HEK293 (cell line): ENCODE measurements around the gene ATP6V0A1.

Experiments used
- CTCF ChIA-PET: fragments of 350-600 bp; formaldehyde crosslinking; extraction: SDS; loops from one replicate; lab custom pipeline; 2021; ENCODE audit warnings: antibody characterized with exemption; lab: Yijun Ruan, JAX
- POLR2A ChIA-PET: fragments of 300-600 bp; formaldehyde crosslinking; extraction: SDS; loops from one replicate; lab custom pipeline; 2020; ENCODE audit warnings: antibody characterized with exemption, inconsistent platforms; lab: Yijun Ruan, JAX
- H3K27ac ChIP-seq: fragments of 200-500 bp; sonication (Bioruptor generic); 2 replicates; pipeline ENCODE4 v1.5.1; 2014; ENCODE audit warnings: low read depth, low read length, control low read depth, inconsistent platforms; ENCODE audit errors: extremely low read depth
- H3K36me3 ChIP-seq, 2 experiments: fragments of 200-500 bp in 1 of 2; sonication (Bioruptor generic) in 1 of 2; 1 replicate in 1 of 2; 2 replicates in 1 of 2; pipeline ENCODE4 v1.5.1; 2014 to 2017; ENCODE audit warnings: inconsistent platforms in 2 of 2, low read length in 2 of 2; ENCODE audit not compliant: control insufficient read depth in 2 of 2, insufficient read depth in 1 of 2
- H3K4me1 ChIP-seq: fragments of 200-500 bp; sonication (Bioruptor generic); 2 replicates; pipeline ENCODE4 v1.5.1; 2014; ENCODE audit warnings: mild to moderate bottlenecking, low read length, inconsistent platforms; ENCODE audit not compliant: control insufficient read depth, insufficient read depth
- H3K4me3 ChIP-seq: 2 replicates; pipeline ENCODE4 v1.5.1; 2011; ENCODE audit warnings: low read depth, mild to moderate bottlenecking, control low read depth, low read length, moderate library complexity
- H3K9me3 ChIP-seq: fragments of 200-500 bp; sonication (Bioruptor generic); 2 replicates; pipeline ENCODE4 v1.5.1; 2014; ENCODE audit warnings: low read depth, low read length, inconsistent platforms; ENCODE audit not compliant: control insufficient read depth, insufficient read depth
- GLIS1 ChIP-seq: fragments of 450-650 bp; formaldehyde crosslinking; IDR thresholded peaks from 2 replicates; pipeline ENCODE4 v1.5.1; 2016; ENCODE audit warnings: missing biosample characterization, missing genetic modification characterization
- SCRT1 ChIP-seq: fragments of 450-650 bp; formaldehyde crosslinking; IDR thresholded peaks from 2 replicates; pipeline ENCODE4 v1.5.1; 2016; ENCODE audit warnings: missing biosample characterization, missing genetic modification characterization, borderline replicate concordance
- SP2 ChIP-seq: fragments of 450-650 bp; formaldehyde crosslinking; IDR thresholded peaks from 2 replicates; pipeline ENCODE4 v1.5.1; 2016; ENCODE audit warnings: missing biosample characterization, missing genetic modification characterization
- SP7 ChIP-seq: fragments of 450-650 bp; formaldehyde crosslinking; IDR thresholded peaks from 2 replicates; pipeline ENCODE4 v1.5.1; 2016; ENCODE audit warnings: missing biosample characterization, missing genetic modification characterization
- YY1 ChIP-seq: fragments of 450-650 bp; formaldehyde crosslinking; IDR thresholded peaks from 2 replicates; pipeline ENCODE4 v1.5.1; 2018; ENCODE audit warnings: missing biosample characterization, missing genetic modification characterization
- ZBTB17 ChIP-seq: fragments of 450-650 bp; formaldehyde crosslinking; IDR thresholded peaks from 2 replicates; pipeline ENCODE4 v1.5.1; 2016; ENCODE audit warnings: missing biosample characterization, missing genetic modification characterization
- ZNF366 ChIP-seq: fragments of 450-650 bp; formaldehyde crosslinking; conservative IDR thresholded peaks from 2 replicates; pipeline ENCODE4 v1.5.1; 2016; ENCODE audit warnings: missing biosample characterization, missing genetic modification characterization
- ZNF37A ChIP-seq: fragments of 450-650 bp; IDR thresholded peaks from 2 replicates; pipeline ENCODE4 v1.5.1; 2018; ENCODE audit warnings: missing biosample characterization, missing genetic modification characterization
- ZNF391 ChIP-seq: fragments of 450-650 bp; formaldehyde crosslinking; IDR thresholded peaks from 2 replicates; pipeline ENCODE4 v1.5.1; 2016; ENCODE audit warnings: low read depth, missing biosample characterization, missing genetic modification characterization, borderline replicate concordance
- ZNF394 ChIP-seq: fragments of 450-650 bp; formaldehyde crosslinking; IDR thresholded peaks from 2 replicates; pipeline ENCODE4 v1.5.1; 2016; ENCODE audit warnings: missing biosample characterization, missing genetic modification characterization, mild to moderate bottlenecking, moderate library complexity, borderline replicate concordance
- ZNF416 ChIP-seq: fragments of 450-650 bp; formaldehyde crosslinking; IDR thresholded peaks from 2 replicates; pipeline ENCODE4 v1.5.1; 2016; ENCODE audit warnings: missing biosample characterization, missing genetic modification characterization
- ZNF514 ChIP-seq: fragments of 450-650 bp; formaldehyde crosslinking; IDR thresholded peaks from 2 replicates; pipeline ENCODE4 v1.5.1; 2016; ENCODE audit warnings: missing biosample characterization, missing genetic modification characterization
- ZNF560 ChIP-seq: fragments of 450-650 bp; formaldehyde crosslinking; IDR thresholded peaks from 2 replicates; pipeline ENCODE4 v1.5.1; 2017; ENCODE audit warnings: missing biosample characterization, missing genetic modification characterization, borderline replicate concordance
- ZNF600 ChIP-seq: fragments of 450-650 bp; formaldehyde crosslinking; IDR thresholded peaks from 2 replicates; pipeline ENCODE4 v1.5.1; 2016; ENCODE audit warnings: missing biosample characterization, missing genetic modification characterization
- ZNF629 ChIP-seq: fragments of 450-650 bp; formaldehyde crosslinking; IDR thresholded peaks from 2 replicates; pipeline ENCODE4 v1.5.1; 2017; ENCODE audit warnings: missing biosample characterization, missing genetic modification characterization
- ZNF658 ChIP-seq: fragments of 450-650 bp; formaldehyde crosslinking; IDR thresholded peaks from 2 replicates; pipeline ENCODE4; 2016; ENCODE audit warnings: missing biosample characterization, missing genetic modification characterization
- ZNF677 ChIP-seq: fragments of 450-650 bp; IDR thresholded peaks from 2 replicates; pipeline ENCODE4 v1.5.0; 2018; ENCODE audit warnings: missing biosample characterization, mild to moderate bottlenecking, missing genetic modification characterization, moderate library complexity
- ZNF791 ChIP-seq: fragments of 450-650 bp; formaldehyde crosslinking; IDR thresholded peaks from 2 replicates; pipeline ENCODE4 v1.5.1; 2016; ENCODE audit warnings: missing biosample characterization, missing genetic modification characterization
- ZNF792 ChIP-seq: fragments of 450-650 bp; formaldehyde crosslinking; IDR thresholded peaks from 2 replicates; pipeline ENCODE4 v1.5.1; 2016; ENCODE audit warnings: missing biosample characterization, missing genetic modification characterization
- ZXDB ChIP-seq: fragments of 450-650 bp; formaldehyde crosslinking; IDR thresholded peaks from 2 replicates; pipeline ENCODE4 v1.5.1; 2016; ENCODE audit warnings: missing biosample characterization, missing genetic modification characterization
- TF ChIP-seq, protein P1 (sequence below): fragments of 450-650 bp; formaldehyde crosslinking; IDR thresholded peaks from 2 replicates; pipeline ENCODE4 v1.5.1; 2017; ENCODE audit warnings: missing biosample characterization, missing genetic modification characterization
- TF ChIP-seq, protein P2 (sequence below): fragments of 450-650 bp; formaldehyde crosslinking; IDR thresholded peaks from 2 replicates; pipeline ENCODE4 v1.5.1; 2016; ENCODE audit warnings: missing biosample characterization, missing genetic modification characterization
- TF ChIP-seq, protein P3 (sequence below): fragments of 450-650 bp; formaldehyde crosslinking; IDR thresholded peaks from 2 replicates; pipeline ENCODE4 v1.5.1; 2016; ENCODE audit warnings: missing biosample characterization, missing genetic modification characterization
- TF ChIP-seq, protein P4 (sequence below): fragments of 450-650 bp; formaldehyde crosslinking; IDR thresholded peaks from 2 replicates; pipeline ENCODE4 v1.5.1; 2016; ENCODE audit warnings: missing biosample characterization, missing genetic modification characterization

ATP6V0A1 gene

DNA sequence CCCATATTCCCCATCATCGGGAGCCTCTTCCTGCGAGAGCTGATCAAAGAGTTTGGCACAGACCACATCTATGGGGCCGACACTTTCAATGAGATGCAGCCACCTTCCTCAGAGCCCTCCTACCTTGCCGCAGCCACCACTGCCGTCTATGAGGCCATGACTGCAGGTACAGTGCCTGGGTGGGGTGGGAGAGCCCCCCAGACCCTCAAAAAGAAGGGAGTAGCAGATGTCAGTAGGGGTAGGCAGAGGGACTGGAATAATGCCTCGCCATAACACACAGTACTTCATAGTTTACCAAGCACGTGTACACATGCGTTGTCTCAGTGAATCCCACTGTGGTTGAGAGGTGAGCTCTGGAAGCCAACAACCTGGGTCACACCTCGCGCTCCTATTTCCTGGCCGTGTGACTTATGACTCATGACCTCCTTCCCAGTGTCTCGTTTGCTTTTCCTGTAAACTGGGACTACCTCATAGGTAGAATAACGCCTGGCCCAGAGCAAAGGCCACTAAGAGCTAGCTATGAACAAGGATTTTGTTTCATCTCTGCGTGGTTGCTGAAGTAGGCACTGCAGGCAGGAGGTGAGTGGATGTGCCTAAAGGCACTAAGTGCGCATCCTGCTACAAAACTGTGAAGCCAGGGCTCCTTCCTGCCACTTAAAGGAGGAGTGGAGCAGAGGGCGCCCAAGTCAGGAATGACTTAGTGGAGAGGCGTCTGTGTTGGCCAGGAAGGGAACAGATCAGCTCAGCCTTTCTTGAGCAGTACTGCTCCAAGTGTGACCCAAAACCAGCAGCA is 82.6 kb downstream of the ATP6V0A1 start:
- Histone ChIP-seq H3K4me1 (peaks cover 3% of the 10 kb centered on the region; the same call in 1 of the 2 replicates), H3K4me3 (no peak overlapping the region), H3K27ac (peak overlapping the region; percentile 29; the same call in 1 of the 2 replicates), H3K9me3 (no peaks in the 10 kb centered on the region), H3K36me3 (peaks cover 20 to 57% of the 10 kb centered on the region in 2 experiments; a peak in 2 of 3 replicates)
- ChIA-PET POLR2A (interaction anchor here (0.6 to 1.9 kb wide), 5 partner anchors 13 to 304 kb away, joined by 3 to 12 read pairs (median 3); no protein-coding TSS in a partner anchor), CTCF (interaction anchor here (1.1 to 1.6 kb wide), 3 partner anchors 11 to 22 kb away, joined by 3 to 5 read pairs (median 3); no protein-coding TSS in a partner anchor)
- TF ChIP-seq, protein P1, sequence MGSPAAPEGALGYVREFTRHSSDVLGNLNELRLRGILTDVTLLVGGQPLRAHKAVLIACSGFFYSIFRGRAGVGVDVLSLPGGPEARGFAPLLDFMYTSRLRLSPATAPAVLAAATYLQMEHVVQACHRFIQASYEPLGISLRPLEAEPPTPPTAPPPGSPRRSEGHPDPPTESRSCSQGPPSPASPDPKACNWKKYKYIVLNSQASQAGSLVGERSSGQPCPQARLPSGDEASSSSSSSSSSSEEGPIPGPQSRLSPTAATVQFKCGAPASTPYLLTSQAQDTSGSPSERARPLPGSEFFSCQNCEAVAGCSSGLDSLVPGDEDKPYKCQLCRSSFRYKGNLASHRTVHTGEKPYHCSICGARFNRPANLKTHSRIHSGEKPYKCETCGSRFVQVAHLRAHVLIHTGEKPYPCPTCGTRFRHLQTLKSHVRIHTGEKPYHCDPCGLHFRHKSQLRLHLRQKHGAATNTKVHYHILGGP = no peak
- TF ChIP-seq SP7 (0 out of 2 replicates have a peak, but pooled peaks have one; percentile 34), ZNF791 (tag by site-specific recombination) (no peak), ZNF629 (tag by site-specific recombination) (peak; percentile 43; the same call in 1 of the 2 replicates), ZBTB17 (peak; percentile 44; the same call in 1 of the 2 replicates), SP2 (tag by site-specific recombination) (peak; percentile 6; the same call in 1 of the 2 replicates), GLIS1 (peak; percentile 25; the same call in 1 of the 2 replicates), ZNF391 (no peak), SCRT1 (tag by site-specific recombination) (no peak), ZNF37A (tag by site-specific recombination) (no peak), ZNF366 (tag by site-specific recombination) (peak; percentile 50; the same call in 1 of the 2 replicates), ZNF600 (tag by site-specific recombination) (peak; percentile 75), ZNF677 (tag by site-specific recombination) (no peak), ZXDB (tag by site-specific recombination) (no peak), ZNF394 (tag by site-specific recombination) (no peak)
- TF ChIP-seq, protein P2, sequence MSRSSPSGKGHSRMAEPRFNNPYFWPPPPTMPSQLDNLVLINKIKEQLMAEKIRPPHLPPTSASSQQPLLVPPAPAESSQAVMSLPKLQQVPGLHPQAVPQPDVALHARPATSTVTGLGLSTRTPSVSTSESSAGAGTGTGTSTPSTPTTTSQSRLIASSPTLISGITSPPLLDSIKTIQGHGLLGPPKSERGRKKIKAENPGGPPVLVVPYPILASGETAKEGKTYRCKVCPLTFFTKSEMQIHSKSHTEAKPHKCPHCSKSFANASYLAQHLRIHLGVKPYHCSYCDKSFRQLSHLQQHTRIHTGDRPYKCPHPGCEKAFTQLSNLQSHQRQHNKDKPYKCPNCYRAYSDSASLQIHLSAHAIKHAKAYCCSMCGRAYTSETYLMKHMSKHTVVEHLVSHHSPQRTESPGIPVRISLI = 0 out of 2 replicates have a peak, but pooled peaks have one; percentile 32
- TF ChIP-seq, protein P3, sequence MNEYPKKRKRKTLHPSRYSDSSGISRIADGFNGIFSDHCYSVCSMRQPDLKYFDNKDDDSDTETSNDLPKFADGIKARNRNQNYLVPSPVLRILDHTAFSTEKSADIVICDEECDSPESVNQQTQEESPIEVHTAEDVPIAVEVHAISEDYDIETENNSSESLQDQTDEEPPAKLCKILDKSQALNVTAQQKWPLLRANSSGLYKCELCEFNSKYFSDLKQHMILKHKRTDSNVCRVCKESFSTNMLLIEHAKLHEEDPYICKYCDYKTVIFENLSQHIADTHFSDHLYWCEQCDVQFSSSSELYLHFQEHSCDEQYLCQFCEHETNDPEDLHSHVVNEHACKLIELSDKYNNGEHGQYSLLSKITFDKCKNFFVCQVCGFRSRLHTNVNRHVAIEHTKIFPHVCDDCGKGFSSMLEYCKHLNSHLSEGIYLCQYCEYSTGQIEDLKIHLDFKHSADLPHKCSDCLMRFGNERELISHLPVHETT (tag by site-specific recombination) = 0 out of 2 replicates have a peak, but pooled peaks have one; percentile 20

DNA sequence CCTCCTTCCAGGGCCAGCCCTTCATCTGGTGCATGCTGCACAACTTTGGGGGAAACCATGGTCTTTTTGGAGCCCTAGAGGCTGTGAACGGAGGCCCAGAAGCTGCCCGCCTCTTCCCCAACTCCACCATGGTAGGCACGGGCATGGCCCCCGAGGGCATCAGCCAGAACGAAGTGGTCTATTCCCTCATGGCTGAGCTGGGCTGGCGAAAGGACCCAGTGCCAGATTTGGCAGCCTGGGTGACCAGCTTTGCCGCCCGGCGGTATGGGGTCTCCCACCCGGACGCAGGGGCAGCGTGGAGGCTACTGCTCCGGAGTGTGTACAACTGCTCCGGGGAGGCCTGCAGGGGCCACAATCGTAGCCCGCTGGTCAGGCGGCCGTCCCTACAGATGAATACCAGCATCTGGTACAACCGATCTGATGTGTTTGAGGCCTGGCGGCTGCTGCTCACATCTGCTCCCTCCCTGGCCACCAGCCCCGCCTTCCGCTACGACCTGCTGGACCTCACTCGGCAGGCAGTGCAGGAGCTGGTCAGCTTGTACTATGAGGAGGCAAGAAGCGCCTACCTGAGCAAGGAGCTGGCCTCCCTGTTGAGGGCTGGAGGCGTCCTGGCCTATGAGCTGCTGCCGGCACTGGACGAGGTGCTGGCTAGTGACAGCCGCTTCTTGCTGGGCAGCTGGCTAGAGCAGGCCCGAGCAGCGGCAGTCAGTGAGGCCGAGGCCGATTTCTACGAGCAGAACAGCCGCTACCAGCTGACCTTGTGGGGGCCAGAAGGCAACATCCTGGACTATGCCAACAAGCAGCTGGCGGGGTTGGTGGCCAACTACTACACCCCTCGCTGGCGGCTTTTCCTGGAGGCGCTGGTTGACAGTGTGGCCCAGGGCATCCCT is 84.8 kb downstream of the ATP6V0A1 start:
- TF ChIP-seq, protein P4, sequence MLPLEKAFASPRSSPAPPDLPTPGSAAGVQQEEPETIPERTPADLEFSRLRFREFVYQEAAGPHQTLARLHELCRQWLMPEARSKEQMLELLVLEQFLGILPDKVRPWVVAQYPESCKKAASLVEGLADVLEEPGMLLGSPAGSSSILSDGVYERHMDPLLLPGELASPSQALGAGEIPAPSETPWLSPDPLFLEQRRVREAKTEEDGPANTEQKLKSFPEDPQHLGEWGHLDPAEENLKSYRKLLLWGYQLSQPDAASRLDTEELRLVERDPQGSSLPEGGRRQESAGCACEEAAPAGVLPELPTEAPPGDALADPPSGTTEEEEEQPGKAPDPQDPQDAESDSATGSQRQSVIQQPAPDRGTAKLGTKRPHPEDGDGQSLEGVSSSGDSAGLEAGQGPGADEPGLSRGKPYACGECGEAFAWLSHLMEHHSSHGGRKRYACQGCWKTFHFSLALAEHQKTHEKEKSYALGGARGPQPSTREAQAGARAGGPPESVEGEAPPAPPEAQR = no peak
- TF ChIP-seq ZNF658 (tag by site-specific recombination) = no peak
- TF ChIP-seq ZNF792 (tag by site-specific recombination) = no peak
- TF ChIP-seq ZNF416 (tag by site-specific recombination) = no peak
- no peak for TF ChIP-seq YY1 (tag by site-specific recombination)
- TF ChIP-seq ZNF560 (tag by site-specific recombination) = no peak
- no peak for TF ChIP-seq ZNF514 (tag by site-specific recombination)
- CTCF ChIA-PET = interaction anchor here (1.5 kb wide), 1 partner anchor 11 kb away, joined by 3 read pairs; no protein-coding TSS in a partner anchor
- H3K4me1 ChIP-seq = no peaks in the 10 kb centered on the region
- H3K27ac ChIP-seq = no peak overlapping the region
- no peak overlapping the region for H3K4me3 ChIP-seq
- no peaks in the 10 kb centered on the region for H3K9me3 ChIP-seq
- peaks cover 20 to 51% of the 10 kb centered on the region in 2 experiments; a peak in 2 of 3 replicates for H3K36me3 ChIP-seq
- POLR2A ChIA-PET = interaction anchor here (0.8 to 1.1 kb wide), 2 partner anchors 13 to 16 kb away, joined by 3 to 5 read pairs; no protein-coding TSS in a partner anchor
